ENCODE measurements around the gene PPIL1. TPM values are rescaled to one million over a fixed set of nuclear protein-coding genes. Genes with fewer than 3 reads are reported as not detected.

Gene PPIL1
- total RNA-seq, 1 experiment from 2014 or later: 64.2 TPM

DNA sequence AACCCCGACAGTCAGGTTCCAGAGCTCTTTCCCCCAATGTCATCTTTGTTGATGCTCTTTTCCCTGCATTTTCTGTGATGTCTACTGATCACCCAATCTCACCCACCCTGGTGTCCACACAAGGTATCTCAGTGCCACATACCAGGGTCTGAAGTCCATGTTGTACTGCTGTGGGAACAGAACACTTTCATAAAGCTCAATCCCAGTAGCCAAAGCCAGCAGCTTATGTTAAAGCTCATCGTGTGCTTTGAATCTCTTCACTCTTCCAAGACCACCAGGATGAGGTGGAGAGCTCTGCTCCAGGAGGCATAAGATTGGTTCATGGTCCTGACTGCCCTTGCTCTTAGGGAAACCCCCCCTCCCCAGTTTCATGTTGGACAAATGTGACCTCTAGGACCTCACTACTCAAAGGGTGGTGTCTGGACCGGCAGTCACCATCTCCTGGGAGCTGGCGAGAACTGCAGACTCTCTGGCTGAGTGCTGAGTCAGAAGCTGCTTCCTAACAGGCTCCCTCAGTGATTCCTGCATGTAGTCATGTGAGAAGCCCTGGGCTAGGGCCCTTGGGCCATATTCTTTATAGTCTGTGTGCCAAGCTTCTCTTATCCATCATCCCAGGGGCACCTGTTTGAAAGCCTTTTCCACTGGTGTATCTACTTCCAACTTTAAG, 22.0 kb downstream of the PPIL1 start:
- CTCF ChIA-PET: interaction anchor here (0.9 to 8.1 kb wide), 20 partner anchors 18 to 166 kb away, joined by 3 to 179 read pairs (median 8); partner anchors contain the start of genes C6orf89 and PPIL1
- no peak for TF ChIP-seq TEAD4 (CRISPR knock-in tag; IDR thresholded peaks at IDR 0.05)
- TF ChIP-seq, protein P1, sequence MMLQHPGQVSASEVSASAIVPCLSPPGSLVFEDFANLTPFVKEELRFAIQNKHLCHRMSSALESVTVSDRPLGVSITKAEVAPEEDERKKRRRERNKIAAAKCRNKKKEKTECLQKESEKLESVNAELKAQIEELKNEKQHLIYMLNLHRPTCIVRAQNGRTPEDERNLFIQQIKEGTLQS (CRISPR knock-in tag; conservative IDR thresholded peaks at IDR 0.05): no peak
- TF ChIP-seq, protein P2, sequence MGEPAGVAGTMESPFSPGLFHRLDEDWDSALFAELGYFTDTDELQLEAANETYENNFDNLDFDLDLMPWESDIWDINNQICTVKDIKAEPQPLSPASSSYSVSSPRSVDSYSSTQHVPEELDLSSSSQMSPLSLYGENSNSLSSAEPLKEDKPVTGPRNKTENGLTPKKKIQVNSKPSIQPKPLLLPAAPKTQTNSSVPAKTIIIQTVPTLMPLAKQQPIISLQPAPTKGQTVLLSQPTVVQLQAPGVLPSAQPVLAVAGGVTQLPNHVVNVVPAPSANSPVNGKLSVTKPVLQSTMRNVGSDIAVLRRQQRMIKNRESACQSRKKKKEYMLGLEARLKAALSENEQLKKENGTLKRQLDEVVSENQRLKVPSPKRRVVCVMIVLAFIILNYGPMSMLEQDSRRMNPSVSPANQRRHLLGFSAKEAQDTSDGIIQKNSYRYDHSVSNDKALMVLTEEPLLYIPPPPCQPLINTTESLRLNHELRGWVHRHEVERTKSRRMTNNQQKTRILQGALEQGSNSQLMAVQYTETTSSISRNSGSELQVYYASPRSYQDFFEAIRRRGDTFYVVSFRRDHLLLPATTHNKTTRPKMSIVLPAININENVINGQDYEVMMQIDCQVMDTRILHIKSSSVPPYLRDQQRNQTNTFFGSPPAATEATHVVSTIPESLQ (CRISPR knock-in tag; IDR thresholded peaks at IDR 0.05): no peak
- TF ChIP-seq ZNF416 (CRISPR knock-in tag; IDR thresholded peaks at IDR 0.05): no peak
- TF ChIP-seq, protein P3, sequence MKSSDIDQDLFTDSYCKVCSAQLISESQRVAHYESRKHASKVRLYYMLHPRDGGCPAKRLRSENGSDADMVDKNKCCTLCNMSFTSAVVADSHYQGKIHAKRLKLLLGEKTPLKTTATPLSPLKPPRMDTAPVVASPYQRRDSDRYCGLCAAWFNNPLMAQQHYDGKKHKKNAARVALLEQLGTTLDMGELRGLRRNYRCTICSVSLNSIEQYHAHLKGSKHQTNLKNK (CRISPR knock-in tag; IDR thresholded peaks at IDR 0.05): no peak
- no peak for TF ChIP-seq IRF2 (CRISPR knock-in tag; IDR thresholded peaks at IDR 0.05; ENCODE audit: borderline replicate concordance, low read depth)
- TF ChIP-seq FOXK1 (CRISPR knock-in tag; IDR thresholded peaks at IDR 0.05): no peak
- no peak for TF ChIP-seq NR3C1 (CRISPR knock-in tag; conservative IDR thresholded peaks at IDR 0.05; ENCODE audit: low read depth)
- TF ChIP-seq, protein P4, sequence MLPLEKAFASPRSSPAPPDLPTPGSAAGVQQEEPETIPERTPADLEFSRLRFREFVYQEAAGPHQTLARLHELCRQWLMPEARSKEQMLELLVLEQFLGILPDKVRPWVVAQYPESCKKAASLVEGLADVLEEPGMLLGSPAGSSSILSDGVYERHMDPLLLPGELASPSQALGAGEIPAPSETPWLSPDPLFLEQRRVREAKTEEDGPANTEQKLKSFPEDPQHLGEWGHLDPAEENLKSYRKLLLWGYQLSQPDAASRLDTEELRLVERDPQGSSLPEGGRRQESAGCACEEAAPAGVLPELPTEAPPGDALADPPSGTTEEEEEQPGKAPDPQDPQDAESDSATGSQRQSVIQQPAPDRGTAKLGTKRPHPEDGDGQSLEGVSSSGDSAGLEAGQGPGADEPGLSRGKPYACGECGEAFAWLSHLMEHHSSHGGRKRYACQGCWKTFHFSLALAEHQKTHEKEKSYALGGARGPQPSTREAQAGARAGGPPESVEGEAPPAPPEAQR (CRISPR knock-in tag; IDR thresholded peaks at IDR 0.05): no peak
- no peak for TF ChIP-seq ELF4 (CRISPR knock-in tag; IDR thresholded peaks at IDR 0.05; ENCODE audit: low read depth)
- no peak for TF ChIP-seq NR1H2 (CRISPR knock-in tag; IDR thresholded peaks at IDR 0.05)
- TF ChIP-seq NFATC4 (CRISPR knock-in tag; IDR thresholded peaks at IDR 0.05): no peak
- TF ChIP-seq, protein P5, sequence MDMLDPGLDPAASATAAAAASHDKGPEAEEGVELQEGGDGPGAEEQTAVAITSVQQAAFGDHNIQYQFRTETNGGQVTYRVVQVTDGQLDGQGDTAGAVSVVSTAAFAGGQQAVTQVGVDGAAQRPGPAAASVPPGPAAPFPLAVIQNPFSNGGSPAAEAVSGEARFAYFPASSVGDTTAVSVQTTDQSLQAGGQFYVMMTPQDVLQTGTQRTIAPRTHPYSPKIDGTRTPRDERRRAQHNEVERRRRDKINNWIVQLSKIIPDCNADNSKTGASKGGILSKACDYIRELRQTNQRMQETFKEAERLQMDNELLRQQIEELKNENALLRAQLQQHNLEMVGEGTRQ (CRISPR knock-in tag; IDR thresholded peaks at IDR 0.05): no peak
- no peak for TF ChIP-seq RELA (CRISPR knock-in tag; IDR thresholded peaks at IDR 0.05; ENCODE audit: borderline replicate concordance)
- no peak for TF ChIP-seq MYBL2 (CRISPR knock-in tag; IDR thresholded peaks at IDR 0.05)
- TF ChIP-seq FOXP1 (CRISPR knock-in tag; IDR thresholded peaks at IDR 0.05; ENCODE audit: borderline replicate concordance): no peak
- no peak for TF ChIP-seq ATF1 (CRISPR knock-in tag; IDR thresholded peaks at IDR 0.05)
- TF ChIP-seq EMX1 (CRISPR knock-in tag; IDR thresholded peaks at IDR 0.05): no peak
- TF ChIP-seq, protein P6, sequence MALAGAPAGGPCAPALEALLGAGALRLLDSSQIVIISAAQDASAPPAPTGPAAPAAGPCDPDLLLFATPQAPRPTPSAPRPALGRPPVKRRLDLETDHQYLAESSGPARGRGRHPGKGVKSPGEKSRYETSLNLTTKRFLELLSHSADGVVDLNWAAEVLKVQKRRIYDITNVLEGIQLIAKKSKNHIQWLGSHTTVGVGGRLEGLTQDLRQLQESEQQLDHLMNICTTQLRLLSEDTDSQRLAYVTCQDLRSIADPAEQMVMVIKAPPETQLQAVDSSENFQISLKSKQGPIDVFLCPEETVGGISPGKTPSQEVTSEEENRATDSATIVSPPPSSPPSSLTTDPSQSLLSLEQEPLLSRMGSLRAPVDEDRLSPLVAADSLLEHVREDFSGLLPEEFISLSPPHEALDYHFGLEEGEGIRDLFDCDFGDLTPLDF (CRISPR knock-in tag; IDR thresholded peaks at IDR 0.05): no peak
- H3K27ac Mint-ChIP-seq: 0 out of 2 replicates have a peak overlapping the region, but pooled peaks have one; percentile 16
- H3K9me3 Mint-ChIP-seq: no peaks in the 10 kb centered on the region
- no peaks in the 10 kb centered on the region; the same call in none of the 2 replicates for H3K27me3 Mint-ChIP-seq (ENCODE audit: low read depth)
- POLR2A ChIA-PET: interaction anchor here (0.5 to 0.9 kb wide), 2 partner anchors 25 to 87 kb away, joined by 6 to 7 read pairs; no protein-coding TSS in a partner anchor
- DNase-seq (ENCODE audit: low spot score) (no peak), ATAC-seq (no peak)
- H3K4me1 Mint-ChIP-seq: peaks cover 33% of the 10 kb centered on the region
- peaks cover 37% of the 10 kb centered on the region for H3K36me3 Mint-ChIP-seq
- H3K4me3 Mint-ChIP-seq: no peak overlapping the region
